ENCODE data around the gene THSD4. TPM values are rescaled to one million over a fixed set of nuclear protein-coding genes. Genes with fewer than 3 reads are reported as not detected.
A peak's percentile ranks its signal among the peaks of the same experiment; 100 is the strongest.

Gene THSD4
- total RNA-seq, 1 donor from 2014 or later, result 73.5 TPM

- TF ChIP-seq, protein P1, sequence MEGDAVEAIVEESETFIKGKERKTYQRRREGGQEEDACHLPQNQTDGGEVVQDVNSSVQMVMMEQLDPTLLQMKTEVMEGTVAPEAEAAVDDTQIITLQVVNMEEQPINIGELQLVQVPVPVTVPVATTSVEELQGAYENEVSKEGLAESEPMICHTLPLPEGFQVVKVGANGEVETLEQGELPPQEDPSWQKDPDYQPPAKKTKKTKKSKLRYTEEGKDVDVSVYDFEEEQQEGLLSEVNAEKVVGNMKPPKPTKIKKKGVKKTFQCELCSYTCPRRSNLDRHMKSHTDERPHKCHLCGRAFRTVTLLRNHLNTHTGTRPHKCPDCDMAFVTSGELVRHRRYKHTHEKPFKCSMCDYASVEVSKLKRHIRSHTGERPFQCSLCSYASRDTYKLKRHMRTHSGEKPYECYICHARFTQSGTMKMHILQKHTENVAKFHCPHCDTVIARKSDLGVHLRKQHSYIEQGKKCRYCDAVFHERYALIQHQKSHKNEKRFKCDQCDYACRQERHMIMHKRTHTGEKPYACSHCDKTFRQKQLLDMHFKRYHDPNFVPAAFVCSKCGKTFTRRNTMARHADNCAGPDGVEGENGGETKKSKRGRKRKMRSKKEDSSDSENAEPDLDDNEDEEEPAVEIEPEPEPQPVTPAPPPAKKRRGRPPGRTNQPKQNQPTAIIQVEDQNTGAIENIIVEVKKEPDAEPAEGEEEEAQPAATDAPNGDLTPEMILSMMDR (conservative IDR thresholded peaks at IDR 0.05; ENCODE audit: low read depth, low read length), result no peak
- DNase-seq (ENCODE audit: low read depth), result no peak
Observed at GRCh38 chr15:71709808-71710418, 594.6 kb downstream of the THSD4 start.

DNA sequence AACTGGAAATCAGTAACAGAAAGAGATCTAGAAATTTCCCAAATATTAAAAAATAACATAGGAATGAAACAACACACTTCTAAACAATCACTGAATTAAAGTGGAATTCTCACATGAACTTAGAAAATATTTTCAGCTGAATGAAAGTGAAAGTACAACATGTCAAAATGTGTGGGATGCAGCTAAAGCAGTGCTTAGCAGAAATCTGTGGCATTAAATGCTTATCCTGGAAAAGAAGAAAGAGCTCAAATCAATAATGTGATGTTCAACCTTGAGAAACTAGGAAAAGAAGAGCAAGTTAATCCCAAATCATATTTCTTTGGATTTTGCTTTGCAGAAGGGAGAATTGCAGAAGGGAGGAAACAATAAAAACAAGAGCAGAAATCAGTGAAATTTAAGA, 596.9 kb downstream of the THSD4 start:
- H3K4me3 ChIP-seq (ENCODE audit: low read depth, low read length), result no peak overlapping the region
- DNase-seq (ENCODE audit: low read depth), result no peak
- TF ChIP-seq, protein P1 (conservative IDR thresholded peaks at IDR 0.05; ENCODE audit: low read depth, low read length), result no peak

More at GRCh38 chr15:71709808-71710418, 594.6 kb downstream of the THSD4 start:
- H3K4me3 ChIP-seq (ENCODE audit: low read depth, low read length), result no peak overlapping the region

DNA sequence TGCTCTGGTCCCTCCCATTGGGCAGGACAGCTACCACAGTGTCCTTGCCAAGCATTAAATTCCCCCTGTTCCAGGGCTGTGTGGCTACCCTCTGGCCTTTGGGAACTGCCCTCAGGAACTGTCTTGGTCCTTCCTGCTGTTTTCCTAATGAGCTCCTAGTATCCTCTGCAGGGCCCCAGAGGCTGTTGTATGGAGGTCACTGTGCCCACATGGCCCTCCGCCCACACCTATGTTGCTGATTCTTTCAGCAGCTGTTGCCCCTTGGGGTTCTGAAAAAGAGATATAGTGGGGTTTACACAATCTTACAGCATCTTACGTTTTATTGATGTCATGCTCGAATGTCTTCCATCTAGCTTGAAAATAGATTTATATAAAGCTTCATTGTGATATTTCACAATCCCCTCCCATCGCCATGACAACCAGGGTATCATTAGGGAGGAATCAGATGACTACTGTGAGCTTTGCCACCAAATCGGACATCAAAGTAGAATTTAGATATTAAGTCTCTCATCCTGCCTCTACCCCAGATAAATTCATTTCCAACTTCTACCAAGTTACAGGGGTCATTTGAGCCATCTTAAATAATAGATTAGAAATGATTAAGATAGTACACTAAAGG, 598.0 kb downstream of the THSD4 start:
- TF ChIP-seq, protein P1 (conservative IDR thresholded peaks at IDR 0.05; ENCODE audit: low read depth, low read length), result no peak
- H3K4me3 ChIP-seq (ENCODE audit: low read depth, low read length), result no peak overlapping the region
- no peak for DNase-seq (ENCODE audit: low read depth)

DNA sequence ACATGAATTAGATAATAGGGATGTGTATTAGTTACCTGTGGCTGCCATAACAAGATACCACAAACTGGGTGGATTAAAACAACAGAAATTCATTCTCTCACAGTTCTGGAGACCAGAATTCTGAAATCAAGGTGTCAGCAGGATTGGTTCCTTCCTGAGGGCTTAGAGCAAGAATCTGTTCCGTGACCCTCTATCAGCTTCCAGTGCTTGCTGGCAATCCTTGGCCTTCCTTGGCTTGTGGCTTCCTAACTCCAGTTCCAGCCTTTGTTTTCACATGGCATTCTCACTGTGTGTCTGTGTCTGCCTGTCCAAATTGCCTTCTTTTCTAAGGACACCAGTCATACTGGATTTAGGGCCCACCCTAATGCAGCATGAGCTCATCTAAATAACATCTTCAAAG, 600.6 kb downstream of the THSD4 start:
- DNase-seq (ENCODE audit: low read depth), result no peak
- TF ChIP-seq, protein P1 (conservative IDR thresholded peaks at IDR 0.05; ENCODE audit: low read depth, low read length), result no peak
- no peak overlapping the region for H3K4me3 ChIP-seq (ENCODE audit: low read depth, low read length)

GRCh38 chr15:71716990-71717389, 601.7 kb downstream of the THSD4 start:
- DNase-seq (ENCODE audit: low read depth), result peak; percentile 7

GRCh38 chr15:71718116-71718910, 603.0 kb downstream of the THSD4 start:
- DNase-seq (ENCODE audit: low read depth), result no peak
- no peak overlapping the region for H3K4me3 ChIP-seq (ENCODE audit: low read depth, low read length)
- TF ChIP-seq, protein P1 (conservative IDR thresholded peaks at IDR 0.05; ENCODE audit: low read depth, low read length), result no peak

More at GRCh38 chr15:71716990-71717389, 601.7 kb downstream of the THSD4 start:
- H3K4me3 ChIP-seq (ENCODE audit: low read depth, low read length), result no peak overlapping the region
- TF ChIP-seq, protein P1 (conservative IDR thresholded peaks at IDR 0.05; ENCODE audit: low read depth, low read length), result no peak

Measured in epithelial cell of proximal tubule (primary cell).